Naive thymus-derived CD4-positive, alpha-beta T cell (primary cell): ENCODE data around the gene TSFM. TPM values are rescaled to one million over a fixed set of nuclear protein-coding genes. Genes with fewer than 3 reads are reported as not detected.

Source experiments
- ATAC-seq: fragments of 150-1000 bp; cut with Tn5 transposase; 2 replicates; pipeline ENCODE4 v1.10.0; 2021; ENCODE audit warnings: mild to moderate bottlenecking, moderate library complexity
- CTCF ChIA-PET: fragments of 350-600 bp; sonication (Branson Sonifier 250); formaldehyde crosslinking; loops from one replicate; lab custom pipeline; 2021; ENCODE audit warnings: antibody characterized with exemption; lab: Charles Lee
- POLR2A ChIA-PET: fragments of 350-600 bp; sonication (Branson Sonifier 250); formaldehyde crosslinking; loops from one replicate; lab custom pipeline; 2021; ENCODE audit warnings: antibody characterized with exemption, inconsistent platforms; lab: Charles Lee
- DNase-seq, 9 donors: peaks; one replicate each; pipeline versions ENCODE4 v3.0.0 to v3.0.0-alpha.2; 2020 to 2022; ENCODE audit warnings: mixed read lengths in 1 of 9
- H3K27ac ChIP-seq: one replicate; pipeline ENCODE4 v1.7.0; 2013; ENCODE audit warnings: mild to moderate bottlenecking, low read depth, low read length, moderate library complexity
- H3K27me3 ChIP-seq, 2 donors: one replicate each; pipeline ENCODE4 v1.7.0; 2013; ENCODE audit warnings: low read length in 2 of 2, mild to moderate bottlenecking in 2 of 2, moderate library complexity in 2 of 2; ENCODE audit not compliant: control insufficient read depth in 2 of 2, insufficient read depth in 2 of 2
- H3K36me3 ChIP-seq, 3 experiments: 1 replicate in 2 of 3; 2 replicates in 1 of 3; pipeline ENCODE4 v1.7.0; 2013; ENCODE audit warnings: low read length in 3 of 3, mild to moderate bottlenecking in 3 of 3, moderate library complexity in 1 of 3; ENCODE audit not compliant: insufficient read depth in 3 of 3, control insufficient read depth in 2 of 3
- H3K4me1 ChIP-seq, 2 donors: one replicate each; pipeline ENCODE4 v1.7.0; 2013; ENCODE audit warnings: low read length in 2 of 2, mild to moderate bottlenecking in 2 of 2, moderate library complexity in 1 of 2; ENCODE audit not compliant: control insufficient read depth in 2 of 2, insufficient read depth in 2 of 2
- H3K4me3 ChIP-seq: 2 replicates; pipeline ENCODE4 v1.7.0; 2013; ENCODE audit warnings: mild to moderate bottlenecking, low read length
- H3K9me3 ChIP-seq, 3 experiments: 1 replicate in 2 of 3; 2 replicates in 1 of 3; pipeline ENCODE4 v1.7.0; 2013; ENCODE audit warnings: low read length in 3 of 3; ENCODE audit not compliant: control insufficient read depth in 2 of 3
- H3K27ac Mint-ChIP-seq, 9 donors: one replicate each; pipeline ENCODE4 v1.8.0; 2020 to 2022; ENCODE audit warnings: mixed read lengths in 9 of 9, mild to moderate bottlenecking in 8 of 9, moderate library complexity in 5 of 9, inconsistent platforms in 2 of 9
- H3K27me3 Mint-ChIP-seq, 5 donors: one replicate each; pipeline ENCODE4 v1.8.0; 2021 to 2022; ENCODE audit warnings: mixed read lengths in 5 of 5, mild to moderate bottlenecking in 1 of 5
- H3K36me3 Mint-ChIP-seq, 5 donors: one replicate each; pipeline ENCODE4 v1.8.0; 2020 to 2022; ENCODE audit warnings: mixed read lengths in 5 of 5, mild to moderate bottlenecking in 3 of 5, inconsistent platforms in 1 of 5
- H3K4me1 Mint-ChIP-seq, 7 donors: one replicate each; pipeline ENCODE4 v1.8.0; 2020 to 2022; ENCODE audit warnings: mixed read lengths in 7 of 7, mild to moderate bottlenecking in 3 of 7, inconsistent platforms in 1 of 7
- H3K4me3 Mint-ChIP-seq, 10 donors: one replicate each; pipeline ENCODE4 v1.8.0; 2020 to 2022; ENCODE audit warnings: mild to moderate bottlenecking in 10 of 10, mixed read lengths in 10 of 10, moderate library complexity in 6 of 10, inconsistent platforms in 2 of 10
- H3K9me3 Mint-ChIP-seq, 11 donors: one replicate each; pipeline ENCODE4 v1.8.0; 2020 to 2022; ENCODE audit warnings: mixed read lengths in 11 of 11, mild to moderate bottlenecking in 4 of 11, inconsistent platforms in 1 of 11, moderate library complexity in 1 of 11
- intact Hi-C, 2 donors: fragments of 100-400 bp; cut with micrococcal nuclease; formaldehyde crosslinking; loops; one replicate each; pipeline ENCODE4 v1.15.1; 2023
- polyA plus RNA-seq, 2 donors: library from polyadenylated mRNA; unstranded; fragments of 300-500 nt; fragmentation: Illumina TruSeq; gene quantifications; one replicate each; pipeline ENCODE4 v1.2.3, GENCODE V29; 2021
- total RNA-seq, 6 experiments: library from RNA in 5 of 6; stranded (reverse) in 5 of 6; gene quantifications; 1 replicate in 5 of 6; 2 replicates in 1 of 6; pipeline ENCODE4 v1.2.3 and lab custom pipeline; 2021 to 2026

The TSFM gene
- total and polyA plus RNA-seq, 7 experiments from 2014 or later: 17.8 to 34.9 (median 24.7) TPM

GRCh38 chr12:57744777-57745484 lies 37.7 kb upstream of the TSFM start, which contains the start of gene TSPAN31:
TSPAN31 (plus strand) TSS chr12:57745039; CDS start chr12:57745155, 116 bp downstream.
- H3K4me3 ChIP-seq: peak within 1 kb of the TSS; percentile 92
- CTCF ChIA-PET: interaction anchor here (1.1 to 1.9 kb wide), 3 partner anchors 12 to 117 kb away, joined by 3 to 10 read pairs (median 4); partner anchors contain the start of genes EEF1AKMT3 and METTL1
- H3K9me3 Mint-ChIP-seq: peaks cover 0 to 2% (median 0%) of the 10 kb centered on the region in 11 donors
- H3K36me3 ChIP-seq: peaks cover 0 to 23% (median 5%) of the 10 kb centered on the region in 3 experiments
- H3K4me1 Mint-ChIP-seq: peaks cover 35 to 64% (median 52%) of the 10 kb centered on the region in 7 donors
- no peaks in the 10 kb centered on the region for H3K27me3 ChIP-seq
- peaks cover 33 to 34% of the 10 kb centered on the region in 2 donors for H3K4me1 ChIP-seq
- H3K4me3 Mint-ChIP-seq: peak within 1 kb of the TSS; percentile 82 to 100 (median 91)
- H3K9me3 ChIP-seq: no peaks in the 10 kb centered on the region
- peaks cover 0 to 13% (median 4%) of the 10 kb centered on the region in 5 donors for H3K36me3 Mint-ChIP-seq
- POLR2A ChIA-PET: interaction anchor here (0.6 to 2.2 kb wide), 6 partner anchors 9 to 213 kb away, joined by 3 to 12 read pairs (median 4); no protein-coding TSS in a partner anchor
- intact Hi-C loops: loop anchor here (1.0 to 10.0 kb wide), 9 partner anchors 7 to 1818 kb away; partner anchors contain the start of genes CDK4 (in 2 of the 2), RPL41 (in 2 of the 2), ZC3H10 (in 2 of the 2) and ARHGAP9 (in 1 of the 2)
- ATAC-seq (peak; percentile 89), DNase-seq (peak; percentile 70 to 97 (median 94))
- H3K27me3 Mint-ChIP-seq: no peaks in the 10 kb centered on the region
- H3K27ac Mint-ChIP-seq: peak within 1 kb of the TSS; percentile 88 to 97 (median 95)
- peak within 1 kb of the TSS; percentile 91 for H3K27ac ChIP-seq

- peaks cover 3 to 18% (median 4%) of the 10 kb centered on the region in 5 donors for H3K36me3 Mint-ChIP-seq
- CTCF ChIA-PET: interaction anchor here (1.1 to 1.9 kb wide), 3 partner anchors 11 to 118 kb away, joined by 3 to 10 read pairs (median 4); partner anchors contain the start of genes EEF1AKMT3 and METTL1
- ATAC-seq: no peak
These were observed 37.1 kb upstream of the TSFM start for GRCh38 chr12:57745485-57745881.

GRCh38 chr12:57746025-57746424 lies 36.6 kb upstream of the TSFM start:
- H3K4me1 Mint-ChIP-seq: peaks cover 30 to 62% (median 52%) of the 10 kb centered on the region in 7 donors
- intact Hi-C loops: loop anchor here in 1 of 2 donors (10.0 kb wide), 1 partner anchor 1411 kb away; the partner anchor contains the start of genes IL23A and PAN2
- ATAC-seq (no peak), DNase-seq (no peak)
- H3K4me3 ChIP-seq: peak overlapping the region; percentile 92
- peak overlapping the region; percentile 88 to 97 (median 95) for H3K27ac Mint-ChIP-seq
- no peaks in the 10 kb centered on the region for H3K9me3 ChIP-seq
- POLR2A ChIA-PET: no interaction called here
- no peaks in the 10 kb centered on the region for H3K27me3 ChIP-seq
- peaks cover 3 to 18% (median 4%) of the 10 kb centered on the region in 5 donors for H3K36me3 Mint-ChIP-seq
- peaks cover 0 to 1% (median 0%) of the 10 kb centered on the region in 11 donors for H3K9me3 Mint-ChIP-seq
- H3K27me3 Mint-ChIP-seq: no peaks in the 10 kb centered on the region
- peak overlapping the region; percentile 91 for H3K27ac ChIP-seq
- peaks cover 0 to 22% (median 5%) of the 10 kb centered on the region in 3 experiments for H3K36me3 ChIP-seq
- CTCF ChIA-PET: interaction anchor here (1.9 kb wide), 1 partner anchor 10 kb away, joined by 10 read pairs; no protein-coding TSS in a partner anchor
- peak overlapping the region; percentile 82 to 100 (median 91) for H3K4me3 Mint-ChIP-seq
- H3K4me1 ChIP-seq: peaks cover 24 to 26% of the 10 kb centered on the region in 2 donors

More at GRCh38 chr12:57745485-57745881, 37.1 kb upstream of the TSFM start:
- Mint-ChIP-seq H3K4me1 (peaks cover 34 to 62% (median 52%) of the 10 kb centered on the region in 7 donors), H3K9me3 (peaks cover 0 to 2% (median 0%) of the 10 kb centered on the region in 11 donors), H3K27me3 (no peaks in the 10 kb centered on the region), H3K4me3 (peak overlapping the region; percentile 82 to 100 (median 91)), H3K27ac (peak overlapping the region; percentile 88 to 97 (median 95))
- peaks cover 27 to 29% of the 10 kb centered on the region in 2 donors for H3K4me1 ChIP-seq
- intact Hi-C loops: loop anchor here (2.0 to 10.0 kb wide), 3 partner anchors 101 to 1411 kb away; partner anchors contain the start of genes CTDSP2 (in 1 of the 2), IL23A (in 1 of the 2), PAN2 (in 1 of the 2) and R3HDM2 (in 1 of the 2)
- POLR2A ChIA-PET: interaction anchor here (1.1 to 2.2 kb wide), 4 partner anchors 9 to 213 kb away, joined by 3 to 12 read pairs (median 6); no protein-coding TSS in a partner anchor
- H3K27ac ChIP-seq: peak overlapping the region; percentile 91
- H3K9me3 ChIP-seq: no peaks in the 10 kb centered on the region
- peaks cover 0 to 22% (median 5%) of the 10 kb centered on the region in 3 experiments for H3K36me3 ChIP-seq
- no peak for DNase-seq
- H3K4me3 ChIP-seq: peak overlapping the region; percentile 92
- H3K27me3 ChIP-seq: no peaks in the 10 kb centered on the region

- POLR2A ChIA-PET: no interaction called here
These were observed 33.5 kb upstream of the TSFM start for GRCh38 chr12:57749061-57749460.

GRCh38 chr12:57750561-57751431 lies 31.8 kb upstream of the TSFM start:
- H3K4me3 ChIP-seq: peak overlapping the region; percentile 79
- peak overlapping the region; percentile 86 to 99 (median 93) for H3K27ac Mint-ChIP-seq
- ATAC-seq: no peak
- peaks cover 31 to 63% (median 55%) of the 10 kb centered on the region in 7 donors for H3K4me1 Mint-ChIP-seq
- peak overlapping the region; percentile 82 to 98 (median 92) for H3K4me3 Mint-ChIP-seq
- no peaks in the 10 kb centered on the region for H3K27me3 Mint-ChIP-seq
- intact Hi-C loops: loop anchor here (5.0 to 10.0 kb wide), 6 partner anchors 273 to 1926 kb away; partner anchors contain the start of genes ARHGAP9 (in 1 of the 2), DNAJC14 (in 1 of the 2), NAB2 (in 1 of the 2) and PRIM1 (in 1 of the 2)
- CTCF ChIA-PET: interaction anchor here (1.2 to 1.5 kb wide), 2 partner anchors 9 to 10 kb away, joined by 3 to 4 read pairs; no protein-coding TSS in a partner anchor
- peak overlapping the region; percentile 90 for H3K27ac ChIP-seq
- no peak for DNase-seq
- no peaks in the 10 kb centered on the region for H3K9me3 ChIP-seq
- POLR2A ChIA-PET: interaction anchor here (0.6 to 1.6 kb wide), 3 partner anchors 9 to 146 kb away, joined by 3 to 5 read pairs (median 4); partner anchors contain the start of gene DTX3
- no peaks in the 10 kb centered on the region for H3K9me3 Mint-ChIP-seq
- H3K4me1 ChIP-seq: peaks cover 23 to 33% of the 10 kb centered on the region in 2 donors
- H3K36me3 ChIP-seq: peaks cover 0 to 22% (median 5%) of the 10 kb centered on the region in 3 experiments
- no peaks in the 10 kb centered on the region for H3K27me3 ChIP-seq
- H3K36me3 Mint-ChIP-seq: peaks cover 3 to 20% (median 4%) of the 10 kb centered on the region in 5 donors

More at GRCh38 chr12:57749061-57749460, 33.5 kb upstream of the TSFM start:
- no peaks in the 10 kb centered on the region for H3K27me3 ChIP-seq
- Mint-ChIP-seq H3K9me3 (no peaks in the 10 kb centered on the region), H3K4me3 (no peak overlapping the region), H3K27me3 (no peaks in the 10 kb centered on the region), H3K36me3 (peaks cover 3 to 25% (median 4%) of the 10 kb centered on the region in 5 donors), H3K4me1 (peaks cover 39 to 73% (median 63%) of the 10 kb centered on the region in 7 donors), H3K27ac (peak overlapping the region in 2 of 9 donors; percentile 43 to 65)
- H3K4me3 ChIP-seq: no peak overlapping the region
- CTCF ChIA-PET: interaction anchor here (0.6 to 0.7 kb wide), 2 partner anchors 162 to 289 kb away, joined by 3 to 4 read pairs; partner anchors contain the start of gene GLI1
- DNase-seq: no peak
- peaks cover 0 to 22% (median 5%) of the 10 kb centered on the region in 3 experiments for H3K36me3 ChIP-seq
- intact Hi-C loops: loop anchor here in 1 of 2 donors (10.0 kb wide), 1 partner anchor 1414 kb away; the partner anchor contains the start of genes IL23A and PAN2
- H3K9me3 ChIP-seq: no peaks in the 10 kb centered on the region
- no peak overlapping the region for H3K27ac ChIP-seq
- peaks cover 25 to 36% of the 10 kb centered on the region in 2 donors for H3K4me1 ChIP-seq
- ATAC-seq: no peak
